Left cardiac atrium (tissue), 4 donors: ENCODE measurements around the gene SF3B2. TPM values are rescaled to one million over a fixed set of nuclear protein-coding genes. Genes with fewer than 3 reads are reported as not detected.

Source experiments
- ATAC-seq, 2 donors: fragments of 200-7000 bp; cut with Tn5 transposase; one replicate each; pipeline ENCODE4 v1.9.1; 2020; ENCODE audit warnings: mild to moderate bottlenecking in 2 of 2, moderate library complexity in 2 of 2
- DNase-seq: peaks from one replicate; pipeline ENCODE4 v3.0.0-alpha.2; 2020
- intact Hi-C, 2 donors: fragments of 100-400 bp; cut with DNase I; formaldehyde crosslinking; loops; one replicate each; pipeline versions ENCODE4 v1.14.1 to v1.15.1; 2022 to 2023
- total RNA-seq, 2 donors: library from RNA; stranded (reverse); fragmentation: NEBNext Ultra II Directional; extraction: Animal tissue kit (Norgen Biotek cat#: 25700); gene quantifications; one replicate each; pipeline ENCODE4 v1.2.1, GENCODE V29; 2021
- donor health status: DM: no; HTN: yes; CAD: no.
- donor health status: DM: no; HTN: yes; CAD: no; lungs with severe emphysema.
- donor health status: DM: yes; HTN: yes; CAD: no.
- donor health status: Dilated cardiomyopathy.

Gene SF3B2
- total RNA-seq, 2 donors from 2014 or later = 78.7 to 101 TPM

DNA sequence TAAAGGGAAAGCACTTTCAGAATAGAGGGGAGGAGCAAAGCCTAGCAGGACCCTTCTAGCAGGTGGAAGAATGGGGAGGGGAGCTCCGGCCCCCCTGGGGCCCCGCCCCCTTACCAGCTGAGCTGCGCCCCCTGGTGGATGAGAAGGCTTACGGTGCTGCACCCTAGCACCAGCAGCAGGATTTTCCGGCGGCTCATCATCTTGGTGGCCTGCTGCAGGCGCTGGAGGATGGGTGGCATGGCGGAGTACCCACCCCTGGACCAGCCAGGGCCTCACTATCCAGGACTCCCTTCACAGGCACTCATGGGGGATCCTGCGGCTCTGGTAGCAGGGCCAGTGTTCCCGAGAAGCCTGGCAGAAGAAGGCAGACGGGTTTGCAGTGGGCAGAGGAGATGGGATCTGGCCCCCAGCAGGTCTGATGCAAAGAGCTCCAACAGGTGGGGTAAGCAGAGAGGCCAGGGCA, 7.0 kb upstream of the SF3B2 start:
- intact Hi-C loops = no loop called here
- peak; percentile 69 to 72 for ATAC-seq
- DNase-seq = peak; percentile 76

- ATAC-seq (no peak), DNase-seq (no peak)
- intact Hi-C loops = no loop called here
Observed at GRCh38 chr11:66046901-66047300, 5.3 kb upstream of the SF3B2 start.

GRCh38 chr11:66047541-66048365, 4.4 kb upstream of the SF3B2 start:
- no peak for DNase-seq
- intact Hi-C loops = no loop called here
- peak in 1 of 2 donors; percentile 21 for ATAC-seq

- ATAC-seq = no peak
- intact Hi-C loops = no loop called here
- DNase-seq = no peak
Observed at GRCh38 chr11:66048547-66049323, 3.4 kb upstream of the SF3B2 start, which contains the start of gene GAL3ST3. Gene GAL3ST3 (minus strand): TSS chr11:66049161. CDS start chr11:66045415, 3,746 bp downstream.

DNA sequence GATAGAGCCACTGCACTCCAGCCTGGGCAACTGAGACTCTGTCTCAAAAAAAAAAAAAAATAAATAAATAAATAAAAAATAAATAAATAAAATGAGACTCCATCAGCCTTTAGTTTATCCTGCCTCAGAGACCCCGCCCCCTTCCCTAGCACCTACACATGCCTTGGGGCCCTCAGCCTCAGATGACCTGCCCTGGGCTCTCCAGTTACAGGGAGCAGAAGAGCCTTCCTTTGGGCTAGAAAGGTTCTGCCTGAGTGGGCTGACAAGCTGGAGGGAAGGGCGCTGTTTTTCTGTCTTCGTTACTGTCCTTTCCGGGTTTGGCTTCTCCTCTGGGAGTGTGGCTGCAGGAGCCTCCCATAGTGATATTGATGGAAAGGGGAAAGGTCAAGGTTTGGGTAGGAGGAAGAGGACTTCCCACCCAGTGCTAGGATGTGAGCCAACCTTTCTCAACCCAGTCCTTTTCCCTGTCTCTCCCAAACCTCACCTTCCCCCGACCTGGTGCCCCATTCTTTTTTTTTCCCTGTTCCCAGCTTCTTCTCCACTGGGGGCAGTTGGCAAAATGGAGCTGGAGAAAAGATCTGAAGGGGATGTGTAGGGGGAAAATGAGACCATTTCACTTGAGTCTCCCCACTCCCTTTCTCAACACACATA, 1.5 kb upstream of the SF3B2 start:
- DNase-seq (no peak), ATAC-seq (no peak)
- intact Hi-C loops = no loop called here

GRCh38 chr11:66051371-66051765, 796 bp upstream of the SF3B2 start:
- intact Hi-C loops = no loop called here
- DNase-seq = no peak
- no peak for ATAC-seq

DNA sequence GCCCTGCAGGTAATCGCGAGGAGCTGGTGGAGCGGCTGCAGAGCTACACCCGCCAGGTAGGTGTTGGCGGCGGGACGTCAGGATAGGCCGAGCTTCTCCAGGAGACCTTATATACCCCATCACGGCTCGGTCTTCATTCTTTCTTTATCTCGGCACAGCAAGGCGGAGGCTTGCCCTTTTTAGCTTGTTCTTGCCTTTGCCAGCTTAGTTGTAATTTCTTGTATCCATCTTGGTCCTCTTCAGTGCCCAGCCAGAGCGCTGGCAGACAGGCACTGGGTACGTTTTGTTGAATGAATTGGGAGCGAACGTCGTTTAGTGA, 459 bp downstream of the SF3B2 start:
- DNase-seq (no peak), ATAC-seq (no peak)
- intact Hi-C loops = no loop called here

DNA sequence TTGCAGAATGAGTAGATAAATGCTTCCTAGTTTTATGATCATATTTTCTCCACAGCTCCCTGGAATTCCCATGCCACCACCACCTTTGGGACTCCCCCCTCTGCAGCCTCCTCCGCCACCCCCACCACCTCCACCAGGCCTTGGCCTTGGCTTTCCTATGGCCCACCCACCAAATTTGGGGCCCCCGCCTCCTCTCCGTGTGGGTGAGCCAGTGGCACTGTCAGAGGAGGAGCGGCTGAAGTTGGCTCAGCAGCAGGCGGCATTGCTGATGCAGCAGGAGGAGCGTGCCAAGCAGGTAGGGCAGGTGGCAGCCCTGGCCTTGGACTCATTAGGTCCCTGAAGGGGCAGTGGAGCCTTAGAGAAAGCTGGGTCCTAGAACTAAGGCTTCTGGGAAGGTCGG, 2.9 kb downstream of the SF3B2 start:
- intact Hi-C loops = no loop called here
- DNase-seq = no peak

GRCh38 chr11:66056501-66056900, 4.3 kb downstream of the SF3B2 start:
- ATAC-seq (no peak), DNase-seq (no peak)
- intact Hi-C loops = no loop called here

More for the DNA sequence above, 2.9 kb downstream of the SF3B2 start:
- no peak for ATAC-seq

- ATAC-seq = no peak
- no peak for DNase-seq
- intact Hi-C loops = no loop called here
Observed at GRCh38 chr11:66059966-66060680, 8.0 kb downstream of the SF3B2 start.

GRCh38 chr11:66061268-66061667, 9.1 kb downstream of the SF3B2 start:
- no peak for DNase-seq
- no peak for ATAC-seq
- intact Hi-C loops = no loop called here

DNA sequence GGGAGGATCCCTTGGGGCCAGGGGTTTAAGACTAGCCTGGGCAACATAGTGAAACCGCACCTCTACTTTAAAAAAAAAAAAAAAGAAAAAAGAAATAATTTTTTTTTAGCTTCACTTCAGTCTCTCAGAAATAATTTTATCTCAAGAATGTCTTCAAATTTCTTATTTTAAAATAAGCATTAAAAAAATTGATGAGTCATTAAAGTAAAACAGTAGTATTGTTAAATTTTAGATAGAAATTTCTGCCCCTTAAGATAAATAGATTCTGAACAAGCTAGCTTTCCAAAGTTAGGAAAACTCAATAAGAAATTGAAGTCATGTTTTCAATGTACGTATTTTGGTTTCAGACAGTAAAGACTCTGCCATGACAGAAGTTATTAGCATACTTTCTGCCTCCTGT, 10.2 kb downstream of the SF3B2 start:
- intact Hi-C loops = no loop called here
- ATAC-seq = no peak

DNA sequence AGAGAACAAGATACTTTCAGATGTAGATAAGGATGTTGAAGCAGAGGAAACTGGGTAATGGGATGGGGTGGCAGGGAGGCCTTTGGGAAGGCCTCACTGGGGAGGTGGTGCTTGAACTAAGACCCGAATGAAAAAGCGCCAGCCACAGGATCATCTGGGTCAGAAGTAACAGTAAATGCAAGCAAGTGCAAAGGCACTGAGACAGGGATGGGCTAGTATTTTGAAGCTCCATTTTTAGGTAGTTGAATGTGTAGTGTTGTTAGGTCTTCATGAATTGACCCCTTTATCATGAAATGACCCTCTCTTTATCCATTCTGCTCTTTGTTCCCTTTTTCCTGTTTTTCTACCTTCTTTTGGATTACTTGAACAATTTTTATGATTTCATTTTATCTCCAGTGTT, 11.7 kb downstream of the SF3B2 start:
- ATAC-seq (no peak), DNase-seq (no peak)
- intact Hi-C loops = no loop called here

More for the DNA sequence above, 10.2 kb downstream of the SF3B2 start:
- no peak for DNase-seq

- DNase-seq = no peak
- no peak for ATAC-seq
- intact Hi-C loops = no loop called here
Observed at GRCh38 chr11:66064571-66064970, 12.4 kb downstream of the SF3B2 start.

DNA sequence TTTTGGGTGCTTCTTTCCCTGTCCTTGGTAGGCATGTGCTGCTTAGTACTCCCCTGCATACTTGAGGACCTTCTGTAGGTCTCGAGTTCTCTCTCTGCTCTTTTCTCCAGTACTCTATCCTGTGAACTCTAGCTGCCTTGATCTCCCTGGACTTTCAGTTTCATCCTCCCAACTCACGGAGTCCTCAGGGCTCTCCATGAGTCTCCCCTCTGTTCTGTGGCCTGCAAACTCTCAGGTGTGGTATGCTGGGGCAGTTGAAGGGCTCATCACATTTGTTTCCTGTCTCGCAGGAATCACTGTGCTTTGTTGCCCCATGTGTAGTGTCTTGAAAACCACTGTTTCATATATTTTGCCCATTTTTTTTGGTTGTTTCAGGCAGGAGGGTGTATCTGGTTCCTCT, 14.6 kb downstream of the SF3B2 start:
- intact Hi-C loops = no loop called here
- no peak for ATAC-seq
- DNase-seq = no peak

DNA sequence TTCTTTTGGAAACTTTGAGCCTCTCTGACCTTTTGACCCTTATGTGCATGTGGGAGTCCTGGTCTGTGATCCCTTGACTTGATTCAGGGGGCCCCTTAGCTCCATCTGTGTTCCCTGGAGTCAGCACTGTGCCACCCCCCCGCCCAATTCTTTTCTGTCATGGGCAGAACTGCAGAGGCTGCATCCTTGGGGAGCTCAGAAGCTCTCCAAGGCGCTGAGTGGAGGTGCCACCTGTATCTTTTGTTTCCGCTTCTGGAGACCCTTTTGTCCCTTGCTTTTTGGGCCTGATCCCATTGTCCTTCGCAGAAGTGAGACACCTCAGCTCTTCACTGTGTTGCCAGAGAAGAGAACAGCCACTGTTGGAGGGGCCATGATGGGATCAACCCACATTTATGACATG, 15.5 kb downstream of the SF3B2 start:
- ATAC-seq (no peak), DNase-seq (no peak)
- intact Hi-C loops = no loop called here

DNA sequence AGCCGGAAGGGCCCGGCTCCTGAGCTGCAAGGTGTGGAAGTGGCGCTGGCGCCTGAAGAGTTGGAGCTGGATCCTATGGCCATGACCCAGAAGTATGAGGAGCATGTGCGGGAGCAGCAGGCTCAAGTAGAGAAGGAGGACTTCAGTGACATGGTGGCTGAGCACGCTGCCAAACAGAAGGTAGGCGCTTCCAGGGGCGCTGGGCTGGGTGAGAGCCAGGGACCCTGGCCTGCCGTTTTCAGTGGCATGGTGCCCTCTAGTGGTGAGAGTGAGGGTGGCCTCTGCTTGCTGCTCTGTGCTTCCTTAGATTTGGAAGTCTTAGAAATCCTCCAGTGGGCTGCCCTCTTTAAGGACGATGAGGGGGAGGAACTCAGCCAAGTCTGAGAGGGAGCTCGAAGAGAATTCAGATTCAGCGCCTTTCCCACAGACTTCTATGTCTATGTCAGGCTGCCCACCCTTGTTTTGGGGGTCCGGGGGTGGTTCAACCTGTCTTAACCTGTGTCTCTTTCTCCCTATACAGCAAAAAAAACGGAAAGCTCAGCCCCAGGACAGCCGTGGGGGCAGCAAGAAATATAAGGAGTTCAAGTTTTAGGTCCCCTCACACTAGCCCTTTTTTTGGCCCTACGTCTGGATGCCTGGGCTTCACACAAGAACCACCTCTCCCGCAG, 16.1 kb downstream of the SF3B2 start:
- peak; percentile 80 for DNase-seq
- intact Hi-C loops = no loop called here
- ATAC-seq = peak; percentile 28 to 45

DNA sequence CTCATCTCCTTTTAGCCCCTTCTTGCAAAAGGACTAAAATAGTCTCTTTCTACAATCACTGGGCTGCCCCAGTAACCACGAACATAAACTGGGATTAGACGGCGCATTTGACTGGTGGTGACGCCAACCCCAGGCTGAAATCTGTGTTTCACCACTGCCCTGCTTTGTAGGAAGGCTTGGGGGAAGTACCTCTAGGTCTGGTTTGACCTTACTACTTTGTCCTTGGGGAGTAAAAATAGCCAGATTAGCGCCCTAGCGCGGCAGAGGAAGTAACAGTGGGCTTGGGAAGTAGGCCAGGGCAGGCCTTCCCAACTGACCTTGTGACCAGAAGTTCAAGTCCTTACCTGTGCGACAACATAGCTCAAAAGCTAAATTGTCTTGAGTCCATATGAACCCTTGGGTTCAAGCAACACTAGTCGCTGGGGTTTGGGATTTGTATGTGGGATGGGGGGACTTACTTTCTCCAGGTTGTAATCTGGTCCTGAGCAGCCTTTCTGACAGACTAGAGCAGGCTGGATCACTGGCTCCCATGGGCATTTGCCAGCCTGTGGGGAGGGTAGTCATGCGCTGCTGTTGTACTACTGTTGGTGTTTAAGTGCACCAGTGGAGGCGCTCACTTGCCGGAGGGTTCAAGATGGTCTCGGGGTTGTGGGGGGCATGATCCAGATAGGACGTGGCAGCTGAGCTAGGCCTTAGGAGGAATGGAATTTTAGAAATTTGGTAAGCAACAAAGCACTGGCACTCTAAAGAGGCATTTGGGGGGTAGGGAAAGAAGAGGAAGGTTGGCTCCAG, 17.0 kb downstream of the SF3B2 start:
- peak; percentile 29 to 33 for ATAC-seq
- peak; percentile 60 for DNase-seq
- intact Hi-C loops = no loop called here
